OCI-LY1 (cell line): ENCODE results near the gene RALGDS.

Experiments used
- H2AFZ ChIP-seq: fragments of 200-600 bp; sonication (generic), shearing (Covaris generic); 2 replicates; pipeline ENCODE4 v1.6.0; 2014; ENCODE audit warnings: antibody characterized with exemption, mild to moderate bottlenecking, low read length
- H3F3A ChIP-seq: fragments of 200-600 bp; sonication (generic), shearing (Covaris generic); 2 replicates; pipeline ENCODE4 v1.6.0; 2014; ENCODE audit warnings: mild to moderate bottlenecking, antibody characterized with exemption, low read length, moderate library complexity; ENCODE audit not compliant: insufficient read depth
- H3K27ac ChIP-seq: fragments of 200-600 bp; sonication (generic); 2 replicates; pipeline ENCODE4 v1.5.1; 2014; ENCODE audit warnings: low read length, mixed run types, mild to moderate bottlenecking, low read depth; ENCODE audit not compliant: poor library complexity, severe bottlenecking
- H3K27me3 ChIP-seq: fragments of 200-600 bp; sonication (generic); 2 replicates; pipeline ENCODE4 v1.6.0; 2014; ENCODE audit warnings: antibody characterized with exemption, mild to moderate bottlenecking, low read length, moderate library complexity; ENCODE audit not compliant: insufficient read depth
- H3K36me3 ChIP-seq: fragments of 200-600 bp; sonication (generic); 2 replicates; pipeline ENCODE4 v1.6.1; 2014; ENCODE audit warnings: mild to moderate bottlenecking, antibody characterized with exemption, low read length, moderate library complexity, mixed read lengths; ENCODE audit not compliant: insufficient read depth
- H3K4me1 ChIP-seq: fragments of 200-600 bp; sonication (generic); 2 replicates; pipeline ENCODE4 v1.5.1; 2014; ENCODE audit warnings: mild to moderate bottlenecking, low read length, moderate library complexity; ENCODE audit not compliant: insufficient read depth, severe bottlenecking
- H3K4me2 ChIP-seq: fragments of 200-600 bp; sonication (generic), shearing (Covaris generic); 2 replicates; pipeline ENCODE4 v1.6.1; 2014; ENCODE audit warnings: low read length
- H3K4me3 ChIP-seq: fragments of 200-600 bp; sonication (generic); 2 replicates; pipeline ENCODE4 v1.5.1; 2014; ENCODE audit warnings: low read length, low read depth, mild to moderate bottlenecking, mixed read lengths; ENCODE audit not compliant: poor library complexity, severe bottlenecking
- H3K79me2 ChIP-seq: fragments of 200-600 bp; shearing (Covaris generic); 2 replicates; pipeline ENCODE4 v1.6.1; 2016; ENCODE audit warnings: mixed run types, low read length, mixed read lengths; ENCODE audit not compliant: insufficient read depth
- H3K9ac ChIP-seq: fragments of 200-600 bp; sonication (generic), shearing (Covaris generic); 2 replicates; pipeline ENCODE4 v1.6.1; 2014; ENCODE audit warnings: mild to moderate bottlenecking, low read length, mixed read lengths
- H3K9me2 ChIP-seq: fragments of 200-600 bp; sonication (generic), shearing (Covaris generic); 2 replicates; pipeline ENCODE4 v1.6.1; 2014; ENCODE audit warnings: low read depth, mild to moderate bottlenecking, low read length, mixed read lengths
- H3K9me3 ChIP-seq: fragments of 200-600 bp; shearing (Covaris generic); 2 replicates; pipeline ENCODE4 v1.6.1; 2014; ENCODE audit warnings: low read length, mixed read lengths
- H4K20me1 ChIP-seq: fragments of 200-600 bp; sonication (generic), shearing (Covaris generic); 2 replicates; pipeline ENCODE4 v1.6.0; 2016; ENCODE audit warnings: mild to moderate bottlenecking, low read length; ENCODE audit not compliant: insufficient read depth
- CTCF ChIP-seq: fragments of 200-600 bp; sonication (generic), shearing (Covaris generic); IDR thresholded peaks from 2 replicates; pipeline ENCODE4 v1.5.1; 2017; ENCODE audit warnings: mild to moderate bottlenecking, antibody characterized with exemption, low read length, moderate library complexity, mixed read lengths
- EZH2 ChIP-seq: fragments of 200-600 bp; sonication (generic), shearing (Covaris generic); IDR thresholded peaks from 2 replicates; pipeline ENCODE4 v1.8.0; 2017; ENCODE audit warnings: borderline replicate concordance, mixed run types, mild to moderate bottlenecking, antibody characterized with exemption, low read length, moderate library complexity, mixed read lengths

The RALGDS gene

GRCh38 chr9:133100506-133101355 is 20.3 kb downstream of the RALGDS start:
- Histone ChIP-seq H3K4me1 (no peaks in the 10 kb centered on the region), H3K9me3 (peaks cover 9% of the 10 kb centered on the region), H3K9me2 (no peaks in the 10 kb centered on the region), H3K36me3 (peaks cover 65% of the 10 kb centered on the region), H3K9ac (no peak overlapping the region), H3K4me3 (no peak overlapping the region), H3K4me2 (no peak overlapping the region), H3K27me3 (no peaks in the 10 kb centered on the region), H3F3A (no peaks in the 10 kb centered on the region), H2AFZ (no peak overlapping the region), H3K79me2 (no peaks in the 10 kb centered on the region), H3K27ac (no peak overlapping the region), H4K20me1 (no peaks in the 10 kb centered on the region)
- TF ChIP-seq CTCF (no peak), EZH2 (no peak)

- peaks cover 9% of the 10 kb centered on the region for H3K9me3 ChIP-seq
- H3K4me1 ChIP-seq: no peaks in the 10 kb centered on the region
- H3K4me2 ChIP-seq: no peak overlapping the region
- no peak overlapping the region for H3K27ac ChIP-seq
- H3K36me3 ChIP-seq: peaks cover 65% of the 10 kb centered on the region
- no peaks in the 10 kb centered on the region for H4K20me1 ChIP-seq
- H3K9me2 ChIP-seq: no peaks in the 10 kb centered on the region
- H3K4me3 ChIP-seq: no peak overlapping the region
- TF ChIP-seq EZH2: no peak
- TF ChIP-seq CTCF: no peak
- no peak overlapping the region for H3K9ac ChIP-seq
- H2AFZ ChIP-seq: no peak overlapping the region
- no peaks in the 10 kb centered on the region for H3F3A ChIP-seq
- no peaks in the 10 kb centered on the region for H3K27me3 ChIP-seq
- H3K79me2 ChIP-seq: no peaks in the 10 kb centered on the region
These were observed 21.1 kb downstream of the RALGDS start for GRCh38 chr9:133099726-133100505.

- Histone ChIP-seq H3K9ac (no peak overlapping the region), H3F3A (no peaks in the 10 kb centered on the region), H3K9me2 (no peaks in the 10 kb centered on the region), H3K27me3 (no peaks in the 10 kb centered on the region), H2AFZ (no peak overlapping the region), H3K4me3 (no peak overlapping the region), H3K9me3 (peaks cover 9% of the 10 kb centered on the region), H4K20me1 (no peaks in the 10 kb centered on the region), H3K79me2 (no peaks in the 10 kb centered on the region), H3K4me2 (no peak overlapping the region), H3K4me1 (no peaks in the 10 kb centered on the region), H3K36me3 (peaks cover 65% of the 10 kb centered on the region), H3K27ac (no peak overlapping the region)
- TF ChIP-seq EZH2 (no peak), CTCF (no peak)
These were observed 22.2 kb downstream of the RALGDS start for GRCh38 chr9:133098871-133099270.
